ENCODE results near the gene CORO7.

GRCh38 chr16:4450430-4450829, 34.0 kb upstream of the CORO7 start:
- TF ChIP-seq CTCF (conservative IDR thresholded peaks at IDR 0.05; ENCODE audit: low read depth, low read length): no peak
- TF ChIP-seq EZH2phosphoT487 (IDR thresholded peaks at IDR 0.05; ENCODE audit: borderline replicate concordance, low read length): no peak
